ENCODE measurements around the gene MANF.
A peak's percentile ranks its signal among the peaks of the same experiment; 100 is the strongest.

Gene MANF

GRCh38 chr3:51390246-51391074 is 5.4 kb downstream of the MANF start:
- DNase-seq = no peak

- DNase-seq = peak; percentile 97
Observed at GRCh38 chr3:51391075-51391565, 6.0 kb downstream of the MANF start, which contains the start of gene RBM15B. Gene RBM15B (plus strand): TSS chr3:51391285. CDS start chr3:51391400, 115 bp downstream.

- peak; percentile 41 for DNase-seq
Observed at GRCh38 chr3:51391566-51392354, 6.7 kb downstream of the MANF start.

- DNase-seq = no peak
Observed at GRCh38 chr3:51392355-51393133, 7.5 kb downstream of the MANF start.

- no peak for DNase-seq
Observed at GRCh38 chr3:51393134-51393495, 8.0 kb downstream of the MANF start.

GRCh38 chr3:51393564-51393963 is 8.5 kb downstream of the MANF start:
- DNase-seq = no peak

- DNase-seq = no peak
Observed at GRCh38 chr3:51394541-51394940, 9.4 kb downstream of the MANF start.

GRCh38 chr3:51395493-51396213 is 10.6 kb downstream of the MANF start:
- no peak for DNase-seq

- DNase-seq = no peak
Observed at GRCh38 chr3:51396401-51396800, 11.3 kb downstream of the MANF start.

GRCh38 chr3:51397392-51397791 is 12.3 kb downstream of the MANF start:
- DNase-seq = no peak

GRCh38 chr3:51398595-51399310 is 13.7 kb downstream of the MANF start:
- DNase-seq = no peak

GRCh38 chr3:51400166-51400565 is 15.1 kb downstream of the MANF start:
- DNase-seq = no peak

- no peak for DNase-seq
Observed at GRCh38 chr3:51401735-51402134, 16.6 kb downstream of the MANF start.

- DNase-seq = no peak
Observed at GRCh38 chr3:51403675-51404074, 18.6 kb downstream of the MANF start.

- DNase-seq = no peak
Observed at GRCh38 chr3:51408021-51408420, 22.9 kb downstream of the MANF start.

GRCh38 chr3:51408813-51409212 is 23.7 kb downstream of the MANF start:
- no peak for DNase-seq

GRCh38 chr3:51422211-51422610 is 37.1 kb downstream of the MANF start:
- no peak for DNase-seq

- DNase-seq = no peak
Observed at GRCh38 chr3:51426921-51427320, 41.8 kb downstream of the MANF start.

- DNase-seq = no peak
Observed at GRCh38 chr3:51429138-51429537, 44.0 kb downstream of the MANF start.

GRCh38 chr3:51434110-51434509 is 49.0 kb downstream of the MANF start:
- no peak for DNase-seq

GRCh38 chr3:51434746-51435327 is 49.7 kb downstream of the MANF start:
- peak; percentile 81 for DNase-seq

Data from hematopoietic multipotent progenitor cell treated with erythropoietin and hydrocortisone succinate and interleukin-3 and kit ligand, for 6 days (in vitro differentiated cells).